Stimulated activated CD4-positive, alpha-beta T cell treated with anti-CD3 and anti-CD28 coated beads, Interleukin-12 subunit alpha, Interleukin-12 subunit beta, amount 100 ng/mL, for 48 hours (primary cell): Measurements from ENCODE around the gene PSD2.

Experiments
- DNase-seq, 3 donors: peaks; one replicate each; pipeline ENCODE4 v3.0.0-alpha.2; 2020; ENCODE audit warnings: low read depth in 2 of 3, low spot score in 1 of 3

The PSD2 gene

GRCh38 chr5:139810341-139811273, 15.0 kb downstream of the PSD2 start:
- no peak for DNase-seq

- DNase-seq: no peak
Observed at GRCh38 chr5:139811274-139811607, 15.6 kb downstream of the PSD2 start.

- no peak for DNase-seq
Observed at GRCh38 chr5:139812323-139812722, 16.7 kb downstream of the PSD2 start.

GRCh38 chr5:139812836-139813805, 17.5 kb downstream of the PSD2 start:
- DNase-seq: no peak

GRCh38 chr5:139814191-139814601, 18.6 kb downstream of the PSD2 start:
- no peak for DNase-seq

- DNase-seq: no peak
Observed at GRCh38 chr5:139814704-139815280, 19.2 kb downstream of the PSD2 start.

GRCh38 chr5:139816566-139816965, 21.0 kb downstream of the PSD2 start:
- DNase-seq: no peak

- DNase-seq: no peak
Observed at GRCh38 chr5:139817362-139817761, 21.8 kb downstream of the PSD2 start.

GRCh38 chr5:139817970-139818369, 22.4 kb downstream of the PSD2 start:
- no peak for DNase-seq

GRCh38 chr5:139820130-139820529, 24.5 kb downstream of the PSD2 start:
- no peak for DNase-seq

- DNase-seq: no peak
Observed at GRCh38 chr5:139820606-139821005, 25.0 kb downstream of the PSD2 start.

- no peak for DNase-seq
Observed at GRCh38 chr5:139821806-139822552, 26.4 kb downstream of the PSD2 start.

- no peak for DNase-seq
Observed at GRCh38 chr5:139822553-139823425, 27.2 kb downstream of the PSD2 start.

GRCh38 chr5:139823757-139824355, 28.2 kb downstream of the PSD2 start:
- DNase-seq: no peak

GRCh38 chr5:139825690-139826089, 30.1 kb downstream of the PSD2 start:
- DNase-seq: no peak

- no peak for DNase-seq
Observed at GRCh38 chr5:139828207-139828895, 32.7 kb downstream of the PSD2 start.

- no peak for DNase-seq
Observed at GRCh38 chr5:139829471-139829870, 33.9 kb downstream of the PSD2 start.

GRCh38 chr5:139831624-139832023, 36.0 kb downstream of the PSD2 start:
- no peak for DNase-seq

- no peak for DNase-seq
Observed at GRCh38 chr5:139833525-139833924, 37.9 kb downstream of the PSD2 start.
